HG03460 (cell line): ENCODE measurements around the gene LRP11.
A peak's percentile ranks its signal among the peaks of the same experiment; 100 is the strongest.
"Not testable (repeated sequence)": the region's sequence is repeated elsewhere in the genome, so short reads cannot be mapped to it uniquely, and the experiment has no call there.

Source experiments
- ATAC-seq: cut with Tn5 transposase; IDR thresholded peaks from one replicate; pipeline ENCODE4 v1.9.1; 2021; ENCODE audit not compliant: unreplicated experiment

LRP11 gene

GRCh38 chr6:149871182-149871581, 7.0 kb upstream of the LRP11 start:
- ATAC-seq, result no peak

- ATAC-seq, result no peak
Observed at GRCh38 chr6:149869275-149869892, 5.2 kb upstream of the LRP11 start.

- no peak for ATAC-seq
Observed at GRCh38 chr6:149867876-149868640, 3.9 kb upstream of the LRP11 start.

- ATAC-seq, result no peak
Observed at GRCh38 chr6:149864578-149865535, 698 bp upstream of the LRP11 start.

GRCh38 chr6:149862922-149863697, 1.0 kb downstream of the LRP11 start:
- ATAC-seq, result peak; percentile 38

- ATAC-seq, result not testable (repeated sequence)
Observed at GRCh38 chr6:149862424-149862738, 1.8 kb downstream of the LRP11 start.

GRCh38 chr6:149861603-149862423, 2.3 kb downstream of the LRP11 start:
- ATAC-seq, result no peak

GRCh38 chr6:149860834-149861602, 3.1 kb downstream of the LRP11 start:
- ATAC-seq, result no peak

GRCh38 chr6:149860513-149860833, 3.7 kb downstream of the LRP11 start:
- no peak for ATAC-seq

- no peak for ATAC-seq
Observed at GRCh38 chr6:149859938-149860337, 4.2 kb downstream of the LRP11 start.

- ATAC-seq, result no peak
Observed at GRCh38 chr6:149859368-149859767, 4.8 kb downstream of the LRP11 start.

GRCh38 chr6:149857541-149857940, 6.6 kb downstream of the LRP11 start:
- no peak for ATAC-seq

GRCh38 chr6:149856256-149856994, 7.7 kb downstream of the LRP11 start:
- no peak for ATAC-seq

- ATAC-seq, result no peak
Observed at GRCh38 chr6:149855741-149856140, 8.4 kb downstream of the LRP11 start.

- no peak for ATAC-seq
Observed at GRCh38 chr6:149855040-149855654, 9.0 kb downstream of the LRP11 start.

- ATAC-seq, result no peak
Observed at GRCh38 chr6:149854532-149854931, 9.6 kb downstream of the LRP11 start.

- ATAC-seq, result not testable (repeated sequence)
Observed at GRCh38 chr6:149854017-149854416, 10.1 kb downstream of the LRP11 start.

- ATAC-seq, result no peak
Observed at GRCh38 chr6:149852881-149853280, 11.3 kb downstream of the LRP11 start.
